Adipose tissue (tissue), 3 donors: ENCODE results near the gene KRTAP1-1. TPM values are rescaled to one million over a fixed set of nuclear protein-coding genes. Genes with fewer than 3 reads are reported as not detected.
"Not testable (repeated sequence)": the region's sequence is repeated elsewhere in the genome, so short reads cannot be mapped to it uniquely, and the experiment has no call there.

Source experiments
- H3K27ac ChIP-seq: one replicate; pipeline ENCODE4 v1.5.1; 2013; ENCODE audit warnings: low read depth, low read length
- WGBS, 3 donors: extraction: QIAGEN DNeasy Blood & Tissue Kit; methylation state at CpG; one replicate each; pipeline ENCODE4 v1.1.7; 2013; 5-methylcytosine and 5-hydroxymethylcytosine counted together
- polyA plus RNA-seq, 3 donors: library from polyadenylated mRNA; stranded (reverse); fragments of 200-250 nt; gene quantifications; one replicate each; pipeline ENCODE4 v1.2.3, GENCODE V29; 2013
- donor health status: healthy with polysubstance abuse.
- donor health status: Bipolar disorder and iron deficiency.
- donor health status: healthy.

Gene KRTAP1-1, protein sequence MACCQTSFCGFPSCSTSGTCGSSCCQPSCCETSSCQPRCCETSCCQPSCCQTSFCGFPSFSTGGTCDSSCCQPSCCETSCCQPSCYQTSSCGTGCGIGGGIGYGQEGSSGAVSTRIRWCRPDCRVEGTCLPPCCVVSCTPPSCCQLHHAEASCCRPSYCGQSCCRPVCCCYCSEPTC
- polyA plus RNA-seq = not detected

DNA sequence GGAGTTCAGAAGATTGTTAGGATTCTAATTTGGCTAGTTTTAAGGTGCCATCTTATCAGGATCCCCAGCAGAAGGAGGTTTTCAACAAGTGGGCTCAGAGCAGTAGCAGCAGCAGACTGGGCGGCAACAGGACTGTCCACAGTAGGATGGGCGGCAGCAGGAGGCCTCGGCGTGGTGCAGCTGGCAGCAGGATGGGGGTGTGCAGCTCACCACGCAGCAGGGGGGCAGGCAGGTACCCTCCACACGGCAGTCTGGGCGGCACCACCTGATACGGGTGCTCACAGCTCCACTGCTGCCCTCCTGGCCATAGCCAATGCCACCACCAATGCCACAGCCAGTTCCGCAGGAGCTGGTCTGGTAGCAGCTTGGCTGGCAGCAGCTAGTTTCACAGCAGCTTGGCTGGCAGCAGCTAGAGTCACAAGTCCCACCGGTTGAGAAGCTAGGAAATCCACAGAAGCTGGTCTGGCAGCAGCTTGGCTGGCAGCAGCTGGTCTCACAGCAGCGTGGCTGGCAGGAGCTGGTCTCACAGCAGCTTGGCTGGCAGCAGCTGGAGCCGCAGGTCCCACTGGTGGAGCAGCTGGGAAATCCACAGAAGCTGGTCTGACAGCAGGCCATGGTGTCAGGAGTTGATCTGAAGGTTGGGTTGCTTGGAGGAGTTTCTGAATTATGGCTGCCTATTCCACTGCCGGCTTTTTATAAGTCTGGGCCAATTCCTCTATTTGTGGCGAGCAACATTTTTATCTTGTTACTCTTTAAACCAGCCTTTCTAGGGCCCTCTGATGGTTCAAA, at the start of gene KRTAP1-1:
TSS of gene KRTAP1-1 (minus strand) at position 668 of the 789 bp plus-strand sequence. CDS start at position 615, 53 bp downstream.
- not testable (repeated sequence) for H3K27ac ChIP-seq
- WGBS, 3 donors = 58 to 84% (median 73%) methylated on average over 13 to 14 of the region's 14 CpGs

DNA sequence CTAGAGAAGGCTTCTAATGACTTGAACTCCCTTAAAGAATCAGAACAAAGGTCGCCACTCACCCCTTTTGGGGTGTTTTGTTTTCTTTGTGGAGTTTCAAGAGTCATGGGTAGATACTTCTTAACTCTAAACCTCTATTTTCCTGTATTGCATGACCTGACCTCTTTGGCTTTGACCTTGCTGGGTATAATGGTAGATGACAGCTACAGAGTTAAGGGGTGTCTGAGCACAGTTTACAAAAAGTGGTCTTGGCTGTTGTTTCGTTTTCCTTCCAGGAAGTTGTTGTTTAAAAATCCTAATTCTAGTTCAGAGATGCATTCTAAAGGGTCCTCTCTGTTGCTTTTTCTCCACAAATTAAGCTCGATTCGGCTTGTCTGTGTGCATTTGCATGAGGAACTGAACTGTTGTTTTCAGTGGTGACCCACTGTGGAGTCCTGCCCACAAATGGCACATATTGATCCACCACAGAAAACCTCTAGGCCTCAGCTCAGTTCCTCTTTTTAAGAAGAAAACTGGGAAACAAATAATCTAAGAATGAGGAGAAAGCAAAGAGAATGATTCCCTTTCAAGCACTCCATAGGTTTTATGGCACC, 47.6 kb upstream of the KRTAP1-1 start:
- H3K27ac ChIP-seq = not testable (repeated sequence)
- 53 to 67% (median 54%) methylated on average over 4 of the region's 4 CpGs for WGBS, 3 donors

DNA sequence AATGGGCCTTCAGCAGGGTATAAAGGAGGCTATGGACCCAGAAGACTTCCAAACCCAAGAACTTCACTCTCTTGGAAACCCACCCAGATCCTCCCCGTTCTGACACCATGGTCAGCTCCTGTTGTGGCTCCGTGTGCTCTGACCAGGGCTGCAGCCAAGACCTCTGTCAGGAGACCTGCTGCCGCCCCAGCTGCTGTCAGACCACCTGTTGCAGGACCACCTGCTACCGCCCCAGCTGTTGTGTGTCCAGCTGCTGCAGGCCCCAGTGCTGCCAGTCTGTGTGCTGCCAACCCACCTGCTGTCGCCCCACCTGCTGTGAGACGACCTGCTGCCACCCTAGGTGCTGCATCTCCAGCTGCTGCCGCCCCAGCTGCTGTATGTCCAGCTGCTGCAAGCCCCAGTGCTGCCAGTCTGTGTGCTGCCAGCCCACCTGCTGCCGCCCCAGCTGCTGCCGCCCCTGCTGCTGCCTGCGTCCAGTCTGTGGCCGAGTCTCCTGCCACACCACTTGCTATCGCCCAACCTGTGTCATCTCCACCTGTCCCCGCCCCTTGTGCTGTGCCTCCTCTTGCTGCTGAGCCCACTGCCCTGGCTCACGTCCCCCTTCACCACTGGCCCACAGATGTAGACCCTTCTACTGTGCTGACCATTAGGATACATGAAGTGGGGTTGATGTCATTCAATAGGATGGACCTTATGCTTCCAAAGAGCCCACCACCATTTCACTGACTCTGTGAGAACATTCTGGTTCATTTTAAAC, 43.0 kb upstream of the KRTAP1-1 start, which contains the start of gene KRTAP4-7:
TSS of gene KRTAP4-7 (plus strand) at position 51 of the 757 bp plus-strand sequence. CDS start at position 108, 57 bp downstream.
- H3K27ac ChIP-seq = not testable (repeated sequence)
- WGBS, 3 donors = 71 to 87% (median 84%) methylated on average over 9 to 14 of the region's 14 CpGs

DNA sequence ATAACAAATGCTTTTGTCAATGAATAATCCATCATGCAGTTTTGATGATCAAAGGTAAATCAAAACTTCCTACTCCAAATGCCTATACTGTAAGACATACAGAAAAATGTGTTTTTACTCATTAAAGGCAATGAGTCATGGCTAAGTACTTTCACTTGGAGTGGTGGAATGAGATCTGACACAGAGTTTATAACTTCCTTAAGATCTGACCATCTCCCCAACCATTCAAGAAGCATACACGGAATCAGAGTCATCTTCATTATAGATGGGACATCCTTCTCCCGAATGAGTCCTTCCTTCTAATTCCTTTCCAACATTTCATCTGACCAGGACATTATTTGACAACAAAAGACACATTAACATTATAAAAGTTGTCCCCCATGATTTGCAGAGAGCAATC, 42.2 kb upstream of the KRTAP1-1 start:
- WGBS, 3 donors = 62 to 80% (median 78%) methylated on average over 2 of the region's 2 CpGs
- H3K27ac ChIP-seq = not testable (repeated sequence)

DNA sequence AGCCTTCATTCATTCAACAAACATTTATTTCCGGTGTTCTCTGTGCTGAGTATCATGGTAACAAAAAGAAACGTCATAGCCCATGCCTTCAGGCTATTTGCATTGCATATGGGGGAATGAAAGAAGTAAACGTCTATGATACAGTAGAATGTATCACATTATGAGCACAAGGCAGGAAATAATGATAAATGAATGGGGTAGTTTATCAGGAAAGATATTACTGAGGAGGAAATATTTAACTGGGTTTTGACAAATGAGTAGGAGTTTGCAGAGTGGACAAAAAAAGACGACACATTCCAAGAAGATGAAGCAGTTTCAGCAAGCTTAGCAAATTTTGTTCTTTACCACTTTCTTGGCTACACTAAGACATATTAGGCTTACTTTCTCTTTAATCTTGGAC, 41.4 kb upstream of the KRTAP1-1 start:
- H3K27ac ChIP-seq = no peak overlapping the region
- WGBS, 3 donors = 44 to 62% (median 50%) methylated on average over 4 of the region's 4 CpGs

DNA sequence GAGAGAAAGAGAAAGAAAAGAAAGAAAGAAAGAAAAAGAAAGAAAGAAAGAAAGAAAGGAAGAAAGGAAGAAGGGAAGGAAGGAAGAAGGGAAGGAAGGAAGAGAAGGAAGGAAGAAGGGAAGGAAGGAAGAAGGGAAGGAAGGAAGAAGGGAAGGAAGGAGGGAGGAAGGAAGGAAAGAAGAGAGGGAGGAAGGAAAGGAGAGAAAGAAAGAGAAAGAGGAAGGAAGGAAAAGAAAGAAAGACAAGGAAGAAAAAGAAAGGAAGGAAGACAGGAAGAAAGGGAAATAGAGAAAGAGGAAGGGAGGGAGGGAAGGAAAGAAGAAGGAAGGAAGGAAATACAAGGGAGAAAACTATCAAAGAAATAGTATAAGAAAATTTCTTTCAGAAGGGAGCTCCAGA, 35.5 kb upstream of the KRTAP1-1 start:
- H3K27ac ChIP-seq = no peak overlapping the region

DNA sequence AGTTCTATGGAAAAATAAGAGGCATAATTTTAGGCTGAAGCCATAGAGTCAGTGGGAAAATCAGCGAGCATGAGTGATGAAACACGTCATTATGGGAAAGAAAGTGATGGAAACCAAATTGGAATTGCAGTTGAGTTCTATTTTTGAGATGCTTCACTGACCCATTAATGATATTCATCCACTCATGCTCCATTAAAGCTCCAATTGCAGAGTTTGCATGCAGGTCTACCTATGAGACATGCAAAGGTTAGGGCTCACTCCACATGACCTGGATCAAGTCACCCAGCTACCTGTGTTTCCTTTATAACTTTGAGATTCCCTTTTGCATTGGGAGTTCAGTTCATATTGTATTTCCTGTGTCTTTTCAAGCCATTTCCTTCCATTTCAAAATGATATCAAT, 32.4 kb upstream of the KRTAP1-1 start:
- 83 to 91% (median 87%) methylated on average over 2 of the region's 2 CpGs for WGBS, 3 donors

DNA sequence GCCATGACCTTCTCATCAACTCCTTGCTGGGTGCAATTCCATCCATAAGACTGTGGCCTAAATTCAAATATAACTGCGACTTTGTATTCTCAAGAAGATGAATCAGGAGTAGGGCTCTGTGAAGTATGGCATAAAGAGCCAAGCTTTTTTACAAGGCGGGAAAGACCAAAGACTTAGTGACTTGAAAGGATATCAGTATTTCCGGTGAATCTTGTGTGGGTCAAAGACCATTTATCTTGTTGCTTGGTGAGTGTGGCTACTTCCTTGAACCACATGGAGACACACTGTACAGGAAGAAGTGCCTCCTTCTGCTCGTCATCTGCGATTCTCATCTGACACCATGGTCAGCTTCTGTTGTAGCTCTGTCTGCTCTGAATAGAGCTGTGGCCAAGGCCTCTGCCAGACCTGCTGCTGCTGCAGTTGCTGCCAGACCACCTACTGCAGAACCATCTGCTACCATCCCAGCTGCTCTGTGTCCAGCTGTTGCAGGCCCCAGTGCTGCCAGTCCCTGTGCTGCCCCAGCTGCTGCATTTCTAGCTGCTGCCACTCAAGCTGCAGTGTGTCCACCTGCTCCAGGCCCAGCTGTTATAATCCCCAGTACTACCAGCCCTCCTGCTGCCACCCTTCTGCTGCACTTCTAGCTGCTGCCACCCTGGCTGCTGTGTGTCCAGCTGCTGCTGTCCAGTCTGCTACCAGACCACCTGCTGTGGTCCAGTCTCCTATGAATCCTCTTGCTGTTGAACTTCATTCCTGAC, 30.5 kb upstream of the KRTAP1-1 start:
- no peak overlapping the region for H3K27ac ChIP-seq
- 83 to 88% (median 84%) methylated on average over 5 of the region's 5 CpGs for WGBS, 3 donors

More for the DNA sequence above, 32.4 kb upstream of the KRTAP1-1 start:
- no peak overlapping the region for H3K27ac ChIP-seq

DNA sequence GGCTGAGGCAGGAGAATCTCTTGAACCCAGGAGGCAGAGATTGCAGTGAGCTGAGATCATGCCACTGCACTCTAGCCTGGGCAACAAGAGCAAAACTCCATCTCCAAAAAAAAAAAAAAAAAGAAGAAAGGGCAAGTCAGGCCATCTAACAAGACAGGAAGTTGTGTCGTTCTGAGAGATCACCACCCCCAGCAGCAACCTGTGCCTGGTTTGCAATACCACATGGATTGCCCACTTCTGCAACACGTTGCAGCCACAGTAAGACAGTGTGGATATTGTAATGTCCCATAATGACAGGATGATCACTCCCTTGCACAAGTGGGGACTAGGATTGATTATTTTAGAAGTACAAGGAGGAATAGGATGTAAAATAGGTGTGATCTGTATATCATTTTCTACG, 27.8 kb upstream of the KRTAP1-1 start:
- WGBS, 3 donors = 54 to 81% (median 61%) methylated on average over 3 of the region's 3 CpGs
- no peak overlapping the region for H3K27ac ChIP-seq

DNA sequence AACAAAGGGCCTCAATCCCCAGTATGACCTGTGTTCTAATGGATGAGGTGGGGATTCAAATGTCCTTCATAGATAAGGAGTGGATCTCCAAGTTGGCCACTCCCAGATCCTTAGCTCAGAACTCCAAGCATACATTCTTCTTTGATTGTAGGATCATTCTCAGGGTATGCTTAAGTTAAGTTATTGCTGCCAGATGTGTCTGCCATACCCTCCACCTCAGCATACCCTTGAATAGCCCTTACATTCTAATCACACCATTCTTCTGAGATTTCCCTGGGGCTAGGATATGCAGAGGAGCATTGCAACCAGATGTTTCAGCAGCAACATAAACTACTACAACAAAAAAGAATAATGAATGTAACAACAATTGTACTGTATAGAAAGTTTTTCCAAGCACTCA, 26.0 kb upstream of the KRTAP1-1 start:
- no peak overlapping the region for H3K27ac ChIP-seq

DNA sequence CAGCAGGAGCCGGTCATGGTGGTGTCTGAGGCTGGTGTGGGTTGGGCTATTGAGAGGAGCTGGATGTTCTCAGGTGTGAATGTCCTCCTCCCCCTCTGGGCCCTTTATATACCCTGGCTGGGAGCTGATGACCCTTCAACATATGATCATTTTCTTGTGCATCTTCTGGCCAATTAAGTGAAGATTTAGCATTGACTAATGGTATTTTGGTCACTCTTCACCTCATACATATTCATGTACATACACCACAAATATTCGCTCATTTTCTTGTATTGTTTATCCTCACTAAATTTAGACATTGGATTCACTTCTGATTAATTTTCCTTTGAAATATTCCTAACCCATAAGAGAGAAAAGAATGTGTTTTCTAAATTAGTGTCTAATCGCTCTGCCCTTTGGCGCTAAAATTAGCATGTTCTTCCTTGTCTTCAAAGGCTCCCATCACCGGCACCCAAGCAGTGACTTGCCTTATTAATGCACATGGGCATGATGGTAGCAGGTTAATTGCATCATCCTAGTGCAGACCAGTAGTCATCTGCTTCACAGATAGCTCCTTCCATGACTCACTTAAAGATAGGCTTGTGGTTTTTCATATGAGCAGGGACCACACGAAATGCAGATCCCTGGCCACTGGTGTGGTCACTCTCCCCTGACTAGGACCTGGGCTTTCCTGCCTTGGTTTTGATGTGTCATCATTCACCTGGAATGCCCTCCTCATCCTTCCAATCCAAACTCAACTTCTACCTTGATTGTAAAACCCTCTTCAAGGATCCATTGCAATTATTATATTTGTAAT, 24.8 kb upstream of the KRTAP1-1 start, which contains the start of gene KRTAP2-4:
TSS of gene KRTAP2-4 (minus strand) at position 51 of the 796 bp plus-strand sequence. CDS start at position 17, 34 bp downstream.
- 85 to 91% (median 90%) methylated on average over 5 to 6 of the region's 6 CpGs for WGBS, 3 donors

DNA sequence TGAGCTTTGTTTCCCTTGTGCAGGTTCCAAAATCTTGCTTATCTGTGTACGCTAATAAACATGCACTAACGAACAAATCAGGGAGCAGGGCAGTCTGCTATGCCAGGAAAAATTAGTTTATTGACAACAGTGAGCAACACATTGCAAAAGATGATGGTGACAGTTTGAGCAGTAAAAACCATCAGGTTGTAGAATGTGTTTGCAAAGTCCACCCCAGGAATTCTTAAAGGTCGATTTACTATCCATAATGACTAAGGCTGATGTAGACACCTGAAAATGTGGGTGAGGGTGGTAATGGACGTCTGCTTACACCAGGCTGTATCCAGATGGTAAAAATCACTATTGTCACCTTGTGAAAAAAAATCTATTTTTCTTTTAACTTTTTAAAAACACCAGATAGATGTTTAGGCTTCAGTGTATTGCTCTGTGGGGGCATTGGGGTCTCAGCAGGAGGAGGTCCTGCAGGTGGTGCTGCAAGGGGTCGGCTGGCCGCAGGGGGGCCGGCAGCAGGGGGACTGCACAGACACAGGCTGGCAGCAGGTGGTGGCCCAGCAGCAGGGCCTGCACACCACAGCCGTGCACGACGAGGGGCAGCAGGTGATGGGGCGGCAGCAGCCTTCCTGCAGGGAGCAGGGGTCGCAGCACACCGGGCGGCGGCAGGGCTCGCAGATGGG, 23.9 kb upstream of the KRTAP1-1 start:
- H3K27ac ChIP-seq = not testable (repeated sequence)
- 64 to 72% (median 67%) methylated on average over 6 to 7 of the region's 16 CpGs for WGBS, 3 donors

More for the DNA sequence above, 24.8 kb upstream of the KRTAP1-1 start, which contains the start of gene KRTAP2-4:
- no peak within 1 kb of the TSS for H3K27ac ChIP-seq

DNA sequence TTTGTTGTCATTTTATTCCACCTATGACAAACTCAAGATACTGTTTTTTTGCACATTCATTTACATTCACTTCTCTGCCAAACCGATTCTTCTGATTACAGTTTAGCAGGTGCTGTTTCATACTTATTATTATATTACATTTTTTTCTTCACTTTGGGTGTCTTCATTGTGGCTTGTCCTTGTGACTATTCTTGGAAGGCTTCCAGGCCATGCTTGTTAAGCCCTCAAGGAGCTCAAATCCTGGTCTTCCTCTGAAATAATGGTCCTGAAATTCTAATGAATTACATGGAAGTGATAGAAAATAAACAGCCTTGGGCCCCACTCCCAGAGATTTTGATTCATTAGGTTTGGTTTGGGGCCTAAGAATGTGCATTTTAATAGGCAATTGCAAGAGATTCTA, 23.1 kb upstream of the KRTAP1-1 start:
- WGBS, 3 donors = 67 to 85% (median 79%) methylated on average over 1 of the region's 1 CpG
- H3K27ac ChIP-seq = no peak overlapping the region

DNA sequence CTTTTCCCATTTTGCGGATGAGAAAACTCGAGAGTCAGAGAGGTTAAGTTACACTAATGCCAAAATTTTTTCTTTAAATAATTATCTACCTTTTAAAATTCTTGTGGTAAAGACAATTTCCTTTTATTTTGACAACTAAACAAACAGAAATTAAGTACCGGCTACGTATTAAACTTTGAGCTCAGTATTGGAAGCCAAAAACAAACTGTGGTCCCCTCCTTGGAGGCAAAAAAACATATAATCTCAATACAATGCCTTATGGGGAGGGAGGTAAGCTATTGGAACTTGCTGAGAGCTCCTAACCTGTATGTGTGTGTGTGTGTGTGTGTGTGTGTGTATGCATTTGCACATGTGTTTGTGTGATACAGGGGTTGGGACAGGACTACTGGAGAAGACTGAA, 22.2 kb upstream of the KRTAP1-1 start:
- WGBS, 3 donors = 71 to 87% (median 86%) methylated on average over 4 of the region's 4 CpGs
- no peak overlapping the region for H3K27ac ChIP-seq

DNA sequence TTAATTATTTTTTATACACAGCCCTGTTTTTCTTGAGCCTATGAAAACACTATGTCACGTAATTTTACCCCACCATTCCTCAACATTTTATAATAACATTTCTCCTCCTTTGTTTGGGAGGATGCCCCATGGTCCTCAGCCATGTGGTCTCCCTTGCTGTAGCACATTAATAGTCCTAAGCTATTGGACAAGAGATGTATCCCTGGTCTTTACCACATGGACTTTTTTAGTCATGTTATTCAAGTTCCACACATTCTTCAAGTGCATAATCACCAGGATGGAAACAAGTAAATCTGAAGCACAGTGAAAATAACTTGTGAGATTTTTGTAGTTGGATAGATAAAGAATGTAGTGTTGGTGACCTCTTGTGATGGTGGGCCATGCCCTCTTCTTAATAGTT, 20.7 kb upstream of the KRTAP1-1 start:
- WGBS, 3 donors = 64 to 65% (median 64%) methylated on average over 1 of the region's 1 CpG
- no peak overlapping the region for H3K27ac ChIP-seq

DNA sequence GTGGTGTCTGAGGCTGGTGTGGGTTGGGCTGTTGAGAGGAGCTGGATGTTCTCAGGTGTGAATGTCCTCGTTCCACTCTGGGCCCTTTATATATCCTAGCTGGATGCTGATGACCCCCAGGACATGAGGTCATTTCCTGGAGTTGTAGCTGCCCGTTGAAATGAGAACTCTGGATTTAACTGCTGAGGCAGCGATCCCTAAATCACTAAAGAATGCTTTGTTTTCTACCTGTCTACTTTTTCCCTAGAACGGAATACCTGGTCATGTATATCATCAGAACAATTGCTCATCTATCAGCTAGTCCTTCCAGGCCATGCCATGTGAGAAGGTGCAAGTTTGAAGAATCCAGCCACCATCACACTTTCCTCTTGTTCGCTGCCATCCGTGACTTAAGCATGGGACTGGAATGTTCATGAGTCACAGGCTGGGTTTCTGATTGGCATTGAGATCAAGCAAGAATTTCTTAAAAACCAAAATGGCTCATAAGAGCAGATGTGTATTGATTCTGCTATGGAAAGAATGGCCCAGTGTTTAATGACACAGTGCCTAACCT, 18.9 kb upstream of the KRTAP1-1 start, which contains the start of gene KRTAP2-3:
TSS of gene KRTAP2-3 (minus strand) at position 63 of the 553 bp plus-strand sequence. CDS start 64 bp downstream, outside the sequence.
- 54 to 72% (median 63%) methylated on average over 6 of the region's 6 CpGs for WGBS, 3 donors
- no peak within 1 kb of the TSS for H3K27ac ChIP-seq
